ENCODE data around the gene LRRTM4.

Gene LRRTM4

GRCh38 chr2:76985387-76986136 lies 536.6 kb downstream of the LRRTM4 start:
- no peak for DNase-seq (ENCODE audit: low read depth)

GRCh38 chr2:76984359-76984758 lies 537.8 kb downstream of the LRRTM4 start:
- no peak for DNase-seq (ENCODE audit: low read depth)

GRCh38 chr2:76980067-76980787 lies 541.9 kb downstream of the LRRTM4 start:
- no peak for DNase-seq (ENCODE audit: low read depth)

- no peak for DNase-seq (ENCODE audit: low read depth)
These were observed 544.1 kb downstream of the LRRTM4 start for GRCh38 chr2:76977846-76978727.

GRCh38 chr2:76975752-76976151 lies 546.4 kb downstream of the LRRTM4 start:
- no peak for DNase-seq (ENCODE audit: low read depth)

GRCh38 chr2:76973610-76974009 lies 548.6 kb downstream of the LRRTM4 start:
- DNase-seq (ENCODE audit: low read depth): no peak

GRCh38 chr2:76965772-76966171 lies 556.4 kb downstream of the LRRTM4 start:
- DNase-seq (ENCODE audit: low read depth): no peak

- no peak for DNase-seq (ENCODE audit: low read depth)
These were observed 563.4 kb downstream of the LRRTM4 start for GRCh38 chr2:76958749-76959148.

- no peak for DNase-seq (ENCODE audit: low read depth)
These were observed 568.3 kb downstream of the LRRTM4 start for GRCh38 chr2:76953733-76954347.

- no peak for DNase-seq (ENCODE audit: low read depth)
These were observed 575.5 kb downstream of the LRRTM4 start for GRCh38 chr2:76946631-76947145.

- DNase-seq (ENCODE audit: low read depth): no peak
These were observed 581.6 kb downstream of the LRRTM4 start for GRCh38 chr2:76940559-76940958.

GRCh38 chr2:76938153-76938552 lies 584.0 kb downstream of the LRRTM4 start:
- DNase-seq (ENCODE audit: low read depth): no peak

GRCh38 chr2:76932550-76932949 lies 589.6 kb downstream of the LRRTM4 start:
- DNase-seq (ENCODE audit: low read depth): no peak

- DNase-seq (ENCODE audit: low read depth): no peak
These were observed 592.0 kb downstream of the LRRTM4 start for GRCh38 chr2:76930056-76930744.

- DNase-seq (ENCODE audit: low read depth): no peak
These were observed 594.1 kb downstream of the LRRTM4 start for GRCh38 chr2:76928026-76928425.

- DNase-seq (ENCODE audit: low read depth): no peak
These were observed 601.2 kb downstream of the LRRTM4 start for GRCh38 chr2:76921006-76921405.

- DNase-seq (ENCODE audit: low read depth): no peak
These were observed 626.7 kb downstream of the LRRTM4 start for GRCh38 chr2:76895469-76895868.

GRCh38 chr2:76870581-76870980 lies 651.6 kb downstream of the LRRTM4 start:
- no peak for DNase-seq (ENCODE audit: low read depth)

- DNase-seq (ENCODE audit: low read depth): no peak
These were observed 652.2 kb downstream of the LRRTM4 start for GRCh38 chr2:76870011-76870410.

GRCh38 chr2:76867854-76868253 lies 654.3 kb downstream of the LRRTM4 start:
- DNase-seq (ENCODE audit: low read depth): peak; percentile 46

- DNase-seq (ENCODE audit: low read depth): no peak
These were observed 655.7 kb downstream of the LRRTM4 start for GRCh38 chr2:76866464-76866863.
